Panc1 (cell line): Measurements from ENCODE around the gene NMNAT3. TPM values are rescaled to one million over a fixed set of nuclear protein-coding genes. Genes with fewer than 3 reads are reported as not detected.

Source experiments
- ATAC-seq: fragments of 200-7000 bp; cut with Tn5 transposase; 2 replicates; pipeline ENCODE4 v1.9.1; 2020; ENCODE audit warnings: mild to moderate bottlenecking, moderate library complexity
- BruUV-seq: library from RNA; stranded (reverse); fragments of 400-500 nt; replicated peaks from 2 replicates; lab custom pipeline; 2021; lab: Mats Ljungman, UMichigan
- CTCF ChIA-PET: fragments of 300-600 bp; sonication (Branson Sonifier 250); formaldehyde crosslinking; loops from one replicate; lab custom pipeline; 2022; ENCODE audit warnings: antibody characterized with exemption; lab: Charles Lee
- POLR2A ChIA-PET: fragments of 300-600 bp; sonication (Branson Sonifier 250); formaldehyde crosslinking; loops from one replicate; lab custom pipeline; 2022; ENCODE audit warnings: antibody characterized with exemption; lab: Charles Lee
- DNase-seq: peaks from one replicate; pipeline ENCODE4 v3.0.0-alpha.2; 2010; ENCODE audit warnings: low read depth, low spot score
- H3K27ac ChIP-seq: 2 replicates; pipeline ENCODE4 v1.5.1; 2011; ENCODE audit warnings: mild to moderate bottlenecking, low read length, inconsistent platforms
- H3K27me3 ChIP-seq: fragments of 200-500 bp; sonication (Bioruptor generic); 2 replicates; pipeline ENCODE4 v1.6.0; 2014; ENCODE audit warnings: low read length, inconsistent platforms; ENCODE audit not compliant: control insufficient read depth, insufficient read depth
- H3K36me3 ChIP-seq: fragments of 200-500 bp; sonication (Bioruptor generic); 2 replicates; pipeline ENCODE4 v1.5.1; 2014; ENCODE audit warnings: inconsistent platforms, mild to moderate bottlenecking, low read length, moderate library complexity; ENCODE audit not compliant: control insufficient read depth, insufficient read depth
- H3K4me1 ChIP-seq: 2 replicates; pipeline ENCODE4 v1.5.1; 2011; ENCODE audit warnings: inconsistent platforms, mild to moderate bottlenecking, low read length, moderate library complexity; ENCODE audit not compliant: control insufficient read depth, insufficient read depth
- H3K4me3 ChIP-seq, 2 experiments: 2 replicates each; pipeline ENCODE4 v1.5.1; 2011 to 2012; ENCODE audit warnings: low read depth in 2 of 2, low read length in 2 of 2, mild to moderate bottlenecking in 2 of 2, inconsistent platforms in 1 of 2, moderate library complexity in 1 of 2
- H3K9me3 ChIP-seq: fragments of 200-500 bp; sonication (Bioruptor generic); 2 replicates; pipeline ENCODE4 v1.5.1; 2014; ENCODE audit warnings: low read depth, mild to moderate bottlenecking, inconsistent platforms, low read length, moderate library complexity; ENCODE audit not compliant: control insufficient read depth, insufficient read depth
- CTCF ChIP-seq: fragments of 450-650 bp; IDR thresholded peaks from 2 replicates; pipeline ENCODE4 v1.5.1; 2017; ENCODE audit warnings: mild to moderate bottlenecking
- POLR2AphosphoS5 ChIP-seq: IDR thresholded peaks from 2 replicates; pipeline ENCODE4 v1.6.1; 2012; ENCODE audit warnings: mild to moderate bottlenecking, low read depth, low read length, moderate library complexity
- REST ChIP-seq, 2 experiments: IDR thresholded peaks; 2 replicates each; pipeline ENCODE4 v1.6.1; 2011 to 2012; ENCODE audit warnings: low read depth in 2 of 2, control low read depth in 1 of 2, low read length in 1 of 2, mild to moderate bottlenecking in 1 of 2, moderate library complexity in 1 of 2; ENCODE audit not compliant: insufficient read depth in 1 of 2
- SIN3A ChIP-seq: IDR thresholded peaks from 2 replicates; pipeline ENCODE4 v1.6.1; 2012; ENCODE audit warnings: low read depth, mild to moderate bottlenecking, low read length, moderate library complexity, borderline replicate concordance; ENCODE audit not compliant: insufficient read depth
- TCF7L2 ChIP-seq: IDR thresholded peaks from 2 replicates; pipeline ENCODE4 v1.6.1; 2011; ENCODE audit warnings: mild to moderate bottlenecking, low read depth, low read length, inconsistent platforms
- in situ Hi-C: cut with HindIII; loops from 2 replicates; pipeline ENCODE4 v1.10.0; 2016; ENCODE audit warnings: low sequenced_read_pairs, low pct_unique_long_range_greater_than_20kb
- intact Hi-C: fragments of 100-400 bp; cut with micrococcal nuclease; formaldehyde crosslinking; loops from one replicate; pipeline ENCODE4 v1.10.0; 2022; ENCODE audit not compliant: unreplicated experiment
- total RNA-seq: library from RNA; stranded (reverse); gene quantifications from one replicate; pipeline ENCODE4 v1.2.1, GENCODE V29; 2021; ENCODE audit not compliant: unreplicated experiment

Gene NMNAT3
- total RNA-seq, 1 experiment from 2014 or later, result 1.9 TPM

DNA sequence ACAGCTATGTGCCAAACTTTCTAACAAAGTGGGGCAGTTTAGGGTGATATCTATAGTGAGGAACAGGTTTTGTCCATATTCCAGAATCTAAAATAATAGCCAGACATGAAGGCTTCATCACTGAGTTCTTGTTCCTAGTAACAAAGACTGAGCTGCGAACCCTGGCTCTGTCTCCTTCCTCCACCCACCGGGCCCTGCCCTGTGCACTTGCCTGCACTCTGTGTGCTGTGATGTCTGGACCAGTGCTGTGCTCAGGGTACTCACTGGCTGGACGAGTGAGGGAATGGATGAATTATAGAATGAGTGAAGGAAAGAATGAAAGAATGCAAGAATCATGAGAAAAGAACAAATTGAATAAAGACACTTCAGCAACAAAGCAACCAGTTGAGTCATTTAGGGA lies 8.9 kb upstream of the NMNAT3 start:
- ChIA-PET POLR2A (no interaction called here), CTCF (no interaction called here)
- Histone ChIP-seq H3K36me3 (no peaks in the 10 kb centered on the region), H3K4me1 (no peaks in the 10 kb centered on the region), H3K27me3 (peaks cover 7% of the 10 kb centered on the region; the same call in 1 of the 2 replicates), H3K27ac (no peak overlapping the region), H3K4me3 (no peak overlapping the region), H3K9me3 (no peaks in the 10 kb centered on the region)
- DNase-seq (no peak), ATAC-seq (no peak)
- in situ Hi-C loops (no loop called here), intact Hi-C loops (no loop called here)
- no TSS peak for BruUV-seq
- no peak for TF ChIP-seq TCF7L2
- no peak for TF ChIP-seq CTCF
- no peak for TF ChIP-seq POLR2AphosphoS5
- TF ChIP-seq SIN3A, result no peak
- no peak for TF ChIP-seq REST (IDR thresholded peaks at IDR 0.05; ENCODE audit: insufficient read depth in 1 of 2, low read depth in 2 of 2, low read length in 1 of 2)

GRCh38 chr3:139686206-139686605 lies 8.4 kb upstream of the NMNAT3 start:
- no TSS peak for BruUV-seq
- Histone ChIP-seq H3K36me3 (no peaks in the 10 kb centered on the region), H3K4me3 (no peak overlapping the region), H3K9me3 (no peaks in the 10 kb centered on the region), H3K27ac (no peak overlapping the region), H3K27me3 (peaks cover 7% of the 10 kb centered on the region; the same call in 1 of the 2 replicates), H3K4me1 (no peaks in the 10 kb centered on the region)
- in situ Hi-C loops (no loop called here), intact Hi-C loops (no loop called here)
- POLR2A ChIA-PET, result no interaction called here
- ATAC-seq, result no peak
- DNase-seq, result no peak
- CTCF ChIA-PET, result no interaction called here
- TF ChIP-seq TCF7L2, result no peak
- no peak for TF ChIP-seq REST (IDR thresholded peaks at IDR 0.05; ENCODE audit: insufficient read depth in 1 of 2, low read depth in 2 of 2, low read length in 1 of 2)
- TF ChIP-seq CTCF, result no peak
- no peak for TF ChIP-seq SIN3A
- no peak for TF ChIP-seq POLR2AphosphoS5
